NCI-H1417 treated with DMSO at 0.1 percent for 48 hours (cell line): ENCODE measurements around the gene PACRG.

ENCODE experiments used
- DNase-seq: peaks from one replicate; lab custom pipeline; 2025; lab: John Stamatoyannopoulos, UW

PACRG gene

DNA sequence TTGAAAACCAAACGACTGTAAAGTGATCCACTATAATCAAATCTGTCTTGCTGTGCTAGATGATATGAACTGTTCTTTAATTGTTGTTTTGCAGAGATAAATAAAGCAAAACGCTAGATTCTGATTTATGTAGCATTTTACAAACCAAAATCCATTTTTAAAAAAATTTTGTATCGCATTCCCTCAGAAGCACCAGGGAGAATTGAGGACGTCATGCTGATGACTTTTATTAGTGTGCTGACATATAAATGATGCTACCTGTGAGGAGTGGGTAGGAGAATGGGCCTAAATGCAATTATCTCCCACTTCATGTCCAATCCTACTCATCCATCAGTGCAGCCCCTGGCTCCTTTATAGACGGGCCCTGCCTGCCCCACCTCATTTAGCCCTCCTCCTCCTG is 282.4 kb downstream of the PACRG start:
- no peak for DNase-seq

DNA sequence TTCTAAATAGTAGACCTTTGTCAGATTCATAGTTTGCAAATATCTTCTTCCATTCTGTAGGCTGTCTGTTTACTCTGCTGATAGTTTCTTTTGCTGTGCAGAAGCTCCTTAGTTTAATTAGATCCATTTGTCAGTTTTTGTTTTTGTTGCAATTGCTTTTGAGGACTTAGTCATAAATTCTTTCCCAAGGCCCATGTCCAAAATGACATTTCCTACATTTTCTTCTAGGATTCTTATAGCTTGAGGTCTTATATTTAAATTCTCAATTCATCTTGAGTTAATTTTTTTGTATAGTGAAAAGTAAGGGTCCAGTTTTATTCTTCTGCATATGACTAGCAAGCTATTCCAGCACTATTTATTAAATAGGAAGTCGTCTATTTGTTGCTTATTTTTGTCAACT is 287.0 kb downstream of the PACRG start:
- DNase-seq = no peak

DNA sequence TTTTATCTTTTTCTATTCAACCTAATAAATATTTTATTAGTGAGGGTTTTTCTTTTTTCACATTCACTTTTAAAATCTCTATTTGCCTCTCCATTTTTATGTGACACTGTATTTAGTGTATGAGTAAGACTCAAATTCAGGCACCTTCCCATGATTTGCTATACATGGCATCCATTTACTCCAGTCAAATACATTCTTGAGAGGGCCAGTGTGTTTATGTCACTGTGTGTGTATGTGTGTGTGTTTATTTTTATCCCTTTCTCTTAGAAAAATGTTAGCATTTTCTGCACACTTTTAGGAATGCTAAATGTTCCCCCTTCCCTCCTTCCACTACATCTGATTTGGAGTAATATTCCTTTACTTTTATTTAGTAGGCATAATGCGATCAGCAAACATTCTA is 290.0 kb downstream of the PACRG start:
- no peak for DNase-seq

DNA sequence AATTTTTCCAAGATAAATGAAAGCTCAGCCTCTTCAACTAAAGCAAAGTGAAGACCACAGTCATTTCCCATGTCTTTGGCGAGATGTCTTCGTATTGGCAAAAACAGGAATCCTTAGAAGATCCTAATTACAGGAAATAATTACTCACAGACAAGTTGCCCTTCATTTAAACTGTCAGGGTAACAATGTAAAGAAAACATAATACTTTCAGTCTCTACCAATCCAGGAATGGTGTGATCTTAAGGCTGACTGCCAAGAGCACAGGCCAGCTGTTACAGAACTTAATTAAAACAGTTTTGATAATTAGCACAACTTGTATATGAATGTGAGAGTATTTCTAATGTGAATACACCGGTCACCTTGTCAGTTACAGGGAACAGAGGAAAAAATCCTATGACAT is 292.2 kb downstream of the PACRG start:
- DNase-seq = no peak

DNA sequence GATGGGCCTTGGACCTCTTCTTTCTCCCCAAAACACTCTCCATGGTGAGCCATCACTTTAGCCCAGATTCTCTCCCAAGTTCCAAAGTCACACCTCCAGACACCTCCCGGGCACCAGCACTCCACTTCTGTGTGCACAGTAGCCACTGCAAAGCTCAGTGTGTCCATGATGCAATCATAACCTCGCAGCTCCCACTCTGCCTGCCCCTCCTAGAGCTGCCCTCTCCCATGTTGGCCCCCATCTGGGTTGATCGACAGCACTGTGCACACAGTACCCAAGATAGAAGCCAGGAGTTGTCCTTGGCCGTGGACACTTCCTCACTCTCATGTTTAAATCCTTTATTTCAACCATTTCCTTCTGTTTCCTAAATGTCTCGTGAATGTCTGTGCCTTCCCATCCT is 293.3 kb downstream of the PACRG start:
- DNase-seq = no peak

DNA sequence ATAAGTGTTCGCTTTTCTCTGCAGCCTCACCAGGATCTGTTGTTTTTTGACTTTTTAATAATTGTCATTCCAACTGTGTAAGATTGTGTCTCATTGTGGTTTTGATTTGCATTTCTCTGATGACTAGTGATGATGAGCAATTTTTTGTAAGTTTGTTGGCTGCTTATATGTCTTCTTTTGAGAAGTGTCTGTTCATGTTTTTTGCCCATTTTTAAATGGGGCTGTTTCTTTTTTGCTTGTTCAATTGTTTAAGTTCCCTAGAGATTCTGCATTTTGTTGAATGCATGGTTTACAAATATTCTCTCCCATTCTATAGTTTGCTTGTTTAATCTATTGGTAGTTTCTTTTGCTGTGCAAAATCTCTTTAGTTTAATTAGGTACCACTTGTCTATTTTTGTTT is 295.9 kb downstream of the PACRG start:
- DNase-seq = no peak

DNA sequence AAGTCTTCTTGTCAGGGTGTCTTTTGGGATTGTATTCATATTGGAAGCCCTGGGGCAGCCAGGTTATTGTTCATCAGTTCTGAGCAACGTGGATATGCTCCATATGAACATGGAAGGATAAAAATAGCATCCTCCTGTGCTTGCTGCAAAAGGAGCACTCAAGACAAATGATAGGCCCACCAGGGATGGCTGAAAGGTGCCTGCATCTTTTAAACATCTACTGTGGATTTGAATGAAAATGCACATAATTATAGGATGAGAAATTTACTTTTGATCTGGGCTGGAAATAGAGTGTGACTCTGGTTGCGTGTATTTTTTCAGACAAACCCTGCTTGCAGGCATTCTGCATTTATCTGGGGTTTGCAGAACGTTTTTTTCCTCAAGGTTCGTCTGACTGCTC is 299.1 kb downstream of the PACRG start:
- no peak for DNase-seq

DNA sequence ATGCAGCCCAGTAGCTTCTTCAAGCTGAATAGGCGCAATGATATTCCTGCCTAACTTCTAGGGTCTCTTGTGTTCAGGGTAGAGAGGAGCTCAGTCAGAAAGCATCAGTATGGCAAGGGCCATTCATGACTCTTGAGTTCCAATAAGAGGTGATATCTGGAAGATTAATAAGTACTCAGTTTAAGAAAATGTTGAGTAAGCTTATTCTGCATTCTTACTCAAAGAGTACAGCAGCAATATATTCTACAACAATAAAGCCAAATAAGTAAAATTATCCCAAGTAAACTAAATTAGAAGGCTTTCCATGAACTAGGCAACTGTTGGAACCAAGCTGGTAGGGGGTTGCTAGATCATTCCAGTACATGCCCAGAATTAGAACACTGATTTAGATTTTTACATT is 303.2 kb downstream of the PACRG start:
- DNase-seq = no peak

DNA sequence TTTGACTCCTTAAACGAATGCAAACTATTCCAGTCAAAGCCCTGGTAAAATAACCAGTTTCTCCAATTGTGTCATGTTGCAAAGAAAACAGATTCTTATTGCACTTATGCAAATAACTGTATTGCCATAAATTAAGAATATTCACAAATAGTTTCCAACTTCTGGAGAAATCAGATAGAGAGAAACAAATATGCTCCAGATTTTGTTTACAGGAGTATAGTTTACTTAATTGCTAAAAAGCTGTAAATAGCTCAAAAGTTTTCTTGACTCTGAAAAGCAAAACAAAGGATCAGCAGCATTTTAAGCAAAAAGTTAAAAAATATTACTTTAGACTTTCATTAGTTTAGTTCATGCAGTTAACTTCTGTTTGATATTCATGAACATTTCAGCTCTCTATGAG is 304.2 kb downstream of the PACRG start:
- no peak for DNase-seq

DNA sequence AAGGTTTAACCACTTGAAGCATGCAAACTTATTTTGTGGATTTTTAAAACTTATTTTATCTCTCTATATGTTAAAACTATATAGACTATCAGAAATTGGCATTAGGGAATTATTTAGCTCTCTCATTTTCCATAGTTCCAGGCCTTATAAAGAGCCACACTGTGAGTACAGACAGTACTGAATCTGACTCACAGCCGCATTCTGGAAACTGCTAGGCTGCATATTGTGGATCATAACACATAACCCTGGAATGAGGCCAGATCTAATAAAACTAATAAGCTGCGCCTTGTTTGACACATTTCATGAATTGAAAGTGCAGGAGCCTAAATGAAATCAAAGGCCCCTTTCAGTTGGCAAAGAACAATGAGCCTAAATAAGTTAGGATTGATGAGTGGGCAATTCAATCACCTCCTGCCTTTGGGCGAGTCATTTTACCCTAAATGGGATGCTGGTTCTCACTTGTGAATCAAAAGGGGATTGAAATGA is 308.4 kb downstream of the PACRG start:
- DNase-seq = no peak

DNA sequence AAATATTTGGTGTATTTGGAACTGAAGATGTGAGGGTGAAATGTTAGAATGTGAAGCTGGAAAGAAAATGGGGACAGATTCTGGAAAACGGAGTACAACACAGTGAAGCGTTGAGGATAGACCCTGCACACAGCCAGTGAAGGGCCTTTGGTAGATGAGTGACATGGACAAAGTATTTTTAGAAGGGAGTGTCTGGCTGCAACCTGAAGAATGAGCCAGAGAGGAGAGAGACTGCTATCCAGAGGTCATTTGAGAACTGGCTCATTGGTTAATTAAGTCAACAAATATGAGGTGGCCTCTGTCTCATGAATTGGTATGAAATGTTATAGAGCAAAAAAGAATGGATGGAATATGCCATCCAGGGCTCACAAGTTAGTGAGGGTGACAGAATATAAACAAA is 310.5 kb downstream of the PACRG start:
- no peak for DNase-seq

DNA sequence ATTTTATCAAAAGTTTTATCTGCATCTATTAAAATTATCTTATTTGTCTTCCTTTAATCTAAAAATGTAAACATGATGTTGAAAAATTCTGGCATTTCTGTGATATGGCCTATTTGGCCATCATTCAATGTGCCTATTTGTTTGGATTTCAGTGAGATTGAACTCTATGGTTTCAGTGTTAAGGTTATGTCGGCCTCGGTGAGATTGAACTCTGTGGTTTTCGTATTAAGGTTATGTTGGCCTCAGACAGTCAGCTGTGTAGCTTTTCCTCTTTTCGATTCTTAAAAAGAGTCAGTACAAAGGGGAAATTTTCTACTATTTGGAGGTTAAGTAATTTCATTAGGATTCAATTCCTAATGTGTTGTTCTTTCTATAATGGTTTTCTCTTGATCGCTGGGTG is 320.6 kb downstream of the PACRG start:
- DNase-seq = no peak

DNA sequence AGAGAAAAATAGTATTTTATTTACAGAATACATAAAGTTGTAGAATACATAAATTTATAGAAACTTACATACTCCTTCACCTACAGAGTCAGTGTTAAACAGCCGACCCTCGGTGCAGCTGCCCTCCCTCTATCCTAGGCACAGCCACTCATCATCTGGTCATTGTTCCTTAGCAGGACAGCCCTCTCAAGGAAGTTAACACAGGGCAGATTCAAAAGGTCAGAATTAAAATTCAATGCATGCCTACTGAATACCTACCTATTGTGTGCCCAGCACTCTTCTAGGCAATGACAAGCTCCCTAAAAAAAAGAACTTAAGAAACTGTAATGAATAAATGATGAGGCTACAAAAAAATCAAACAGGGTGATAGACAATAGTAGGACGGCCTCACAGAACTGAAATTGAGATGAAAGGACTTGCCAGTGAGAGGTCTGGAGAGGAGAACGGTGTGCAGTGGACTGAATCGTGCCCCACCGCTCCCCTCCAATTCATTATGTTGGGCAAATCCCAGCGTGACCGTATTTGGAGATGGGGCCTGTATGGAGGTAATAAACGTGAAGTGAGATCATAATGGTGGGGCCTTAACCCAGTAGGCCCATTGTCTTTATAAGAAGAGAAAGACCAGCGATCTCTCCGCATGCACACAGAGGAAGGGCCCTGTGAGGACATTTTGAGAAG is 326.0 kb downstream of the PACRG start:
- no peak for DNase-seq

DNA sequence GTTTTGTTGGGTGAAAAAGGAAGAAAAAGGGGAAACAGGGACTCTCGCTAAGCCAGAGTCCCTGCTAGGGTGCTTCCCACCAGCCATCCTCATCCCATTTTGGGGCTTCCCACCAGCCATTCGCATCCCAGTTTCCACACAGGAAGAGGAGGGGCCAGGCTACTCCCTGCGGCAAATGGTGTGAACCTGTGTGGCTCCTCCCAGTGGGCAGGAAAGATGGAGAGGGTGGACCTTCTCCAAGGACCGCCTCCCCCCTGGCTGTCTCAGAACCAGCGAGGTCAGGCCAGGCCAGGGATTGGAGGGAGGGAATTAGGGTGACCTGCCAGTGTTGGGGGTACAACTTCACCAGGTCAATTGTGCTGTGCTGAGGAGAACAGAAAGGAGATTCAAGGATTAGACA is 326.9 kb downstream of the PACRG start:
- no peak for DNase-seq

DNA sequence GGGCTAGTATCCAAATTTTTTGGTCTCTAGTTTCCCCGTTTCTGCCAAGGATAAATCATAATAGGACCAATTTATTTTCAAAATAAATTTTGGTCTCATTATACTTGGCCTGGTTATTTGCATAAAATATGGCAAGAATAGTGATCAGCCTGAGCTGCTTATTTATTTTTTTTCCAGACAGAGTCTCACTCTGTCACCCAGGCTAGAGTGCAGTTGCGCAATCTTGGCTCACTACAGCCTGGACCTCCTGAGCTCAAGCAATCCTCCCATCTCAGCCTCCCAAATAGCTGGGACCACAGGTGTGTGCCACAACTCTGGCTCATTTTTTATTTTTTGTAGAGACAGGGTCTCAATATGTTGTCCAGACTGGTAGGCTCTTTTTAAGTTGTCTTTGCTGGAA is 329.5 kb downstream of the PACRG start:
- no peak for DNase-seq

DNA sequence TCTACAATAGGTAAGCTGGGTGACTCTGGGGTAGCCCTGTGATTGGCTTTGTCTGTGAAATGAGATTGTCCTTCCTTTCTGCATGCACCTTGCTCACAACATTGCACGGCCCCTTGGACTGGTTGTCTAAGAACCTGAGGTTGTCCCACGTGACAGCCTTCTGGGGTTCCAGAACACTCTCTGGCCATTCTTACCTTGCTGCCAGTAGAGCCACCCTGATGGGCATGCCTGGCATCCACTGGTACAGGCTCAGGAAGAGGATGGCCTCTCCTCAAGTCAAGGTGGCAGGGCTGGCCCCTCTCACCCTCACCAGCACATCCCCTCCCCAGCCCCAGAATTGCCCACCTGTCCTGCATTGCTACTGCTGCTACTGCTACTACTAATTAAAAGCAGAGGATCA is 335.0 kb downstream of the PACRG start:
- DNase-seq = no peak

DNA sequence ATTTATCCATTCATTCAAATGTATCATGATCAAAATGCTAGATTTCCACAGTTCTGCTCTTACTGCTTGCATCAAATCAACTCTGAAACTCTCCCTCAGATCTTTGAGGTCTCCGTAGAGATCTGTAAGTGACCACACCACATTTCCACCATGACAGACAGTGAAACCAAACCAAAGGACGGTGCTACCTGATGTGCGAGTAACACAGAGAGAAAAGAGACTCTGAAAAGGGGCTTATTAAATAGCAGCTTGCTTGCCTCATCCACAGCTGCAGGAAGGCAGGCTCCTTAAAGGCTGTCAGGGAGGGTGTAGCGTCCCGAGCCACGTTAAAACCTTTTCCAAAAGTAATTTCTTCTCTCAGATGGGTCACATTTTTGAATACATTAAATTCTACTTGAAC is 335.8 kb downstream of the PACRG start:
- no peak for DNase-seq

DNA sequence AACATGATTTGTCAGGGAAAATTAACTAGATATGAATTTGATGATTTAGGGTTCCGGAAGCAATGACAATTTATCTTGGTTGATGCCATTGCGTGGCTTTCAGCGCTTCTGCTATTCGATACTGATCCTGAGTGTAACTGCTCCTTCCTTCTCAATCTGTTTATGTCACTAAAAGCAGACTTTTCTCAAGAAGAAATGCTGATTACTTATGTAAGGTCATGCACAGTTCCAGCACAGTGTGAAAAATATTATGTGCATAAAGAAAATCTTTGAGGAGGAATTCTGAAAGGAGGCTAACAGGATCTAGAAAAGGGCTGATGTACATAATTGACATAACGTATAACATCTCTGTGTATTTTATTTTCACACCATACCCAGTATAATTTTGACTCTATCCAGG is 336.6 kb downstream of the PACRG start:
- DNase-seq = no peak

DNA sequence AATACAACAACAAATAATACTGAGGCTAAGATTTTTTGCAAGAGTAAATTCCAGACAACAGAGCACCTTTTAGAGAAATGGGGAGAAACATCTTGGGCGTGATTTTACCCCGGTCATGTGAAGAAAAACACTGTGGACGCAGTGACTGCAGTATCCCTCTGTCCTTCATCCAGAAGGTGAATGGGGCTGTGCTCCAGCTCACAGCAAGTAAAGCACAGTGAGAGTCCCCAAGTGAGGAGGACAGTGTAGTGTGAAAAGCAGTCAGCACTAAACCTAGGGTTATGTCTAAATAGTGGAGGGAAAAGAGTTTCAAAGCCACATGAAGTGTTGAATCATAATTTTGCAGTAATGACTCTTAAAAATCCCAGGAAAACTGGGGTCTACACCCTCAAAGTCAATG is 338.4 kb downstream of the PACRG start:
- no peak for DNase-seq

DNA sequence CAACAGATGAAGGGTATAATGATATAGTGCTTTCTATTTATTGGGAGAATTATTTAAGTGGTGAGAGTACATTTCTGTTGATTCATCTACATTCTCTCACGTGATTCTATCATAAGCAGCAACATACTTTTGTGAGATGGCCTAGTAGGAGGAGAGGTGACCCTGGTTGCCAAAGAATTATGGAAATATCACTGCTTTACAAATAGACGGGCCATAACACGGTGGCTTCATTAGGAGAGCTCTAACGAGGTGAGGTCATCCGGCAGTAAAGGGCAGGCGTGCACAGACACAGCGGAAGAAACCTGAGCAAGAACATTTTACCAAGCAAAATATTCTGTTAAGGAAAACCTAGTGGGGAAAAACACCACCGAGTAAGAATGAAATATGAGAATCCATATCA is 349.4 kb downstream of the PACRG start:
- DNase-seq = no peak

DNA sequence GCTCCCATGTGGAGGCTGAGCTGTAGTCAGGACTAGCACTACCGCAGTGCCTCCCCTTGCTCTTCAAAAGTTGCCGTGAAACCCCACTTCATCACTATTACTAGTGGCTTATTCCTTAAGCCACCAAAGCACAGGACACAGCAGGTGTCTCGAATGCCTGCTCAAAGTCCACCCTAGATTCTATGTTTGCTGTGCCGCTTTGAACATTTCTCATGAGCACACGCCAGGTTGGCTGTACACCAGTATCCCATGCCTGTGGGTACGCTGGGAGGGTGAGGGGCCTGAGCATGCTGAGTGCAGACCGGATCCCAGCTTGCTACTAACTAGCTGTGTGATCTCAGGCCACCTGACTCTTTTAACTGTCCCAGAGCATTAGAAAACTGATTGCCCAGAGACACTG is 350.9 kb downstream of the PACRG start:
- DNase-seq = no peak

DNA sequence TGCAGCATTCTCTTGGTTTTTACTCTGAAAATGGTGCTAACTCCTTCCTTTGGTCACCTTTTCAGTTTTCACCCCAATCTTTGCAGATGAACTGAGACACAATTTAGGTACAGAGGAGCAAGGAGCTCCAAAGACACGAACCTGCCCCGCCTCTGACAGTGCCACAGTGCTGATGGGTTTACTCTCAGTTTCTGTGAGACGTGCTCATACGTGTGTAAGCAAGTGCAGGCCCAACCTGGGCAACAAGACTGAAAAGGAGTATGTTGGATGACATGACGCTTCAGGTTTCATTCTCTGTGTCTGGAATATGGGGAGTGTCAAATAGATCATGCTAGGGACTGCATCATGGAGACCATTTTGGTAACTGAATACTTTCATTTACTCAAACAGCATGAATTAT is 352.5 kb downstream of the PACRG start:
- DNase-seq = no peak

DNA sequence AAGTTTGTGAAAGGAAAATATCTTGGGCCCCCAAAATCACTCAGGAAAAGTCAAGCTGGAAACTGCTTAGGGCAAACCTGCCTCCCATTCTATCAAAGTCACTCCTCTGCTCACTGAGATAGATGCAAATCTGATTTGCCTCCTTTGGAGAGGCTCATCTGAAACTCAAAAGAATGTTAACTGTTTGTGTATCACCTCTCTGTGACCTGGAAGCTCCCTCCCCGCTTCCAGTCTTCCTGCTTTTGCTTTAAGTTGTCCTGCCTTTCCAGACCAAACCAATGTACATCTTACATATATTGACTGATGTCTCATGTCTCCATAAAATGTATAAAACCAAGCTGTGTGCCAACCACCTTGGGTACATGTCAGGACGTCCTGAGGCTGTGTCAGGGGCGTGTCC is 355.4 kb downstream of the PACRG start:
- DNase-seq = no peak

DNA sequence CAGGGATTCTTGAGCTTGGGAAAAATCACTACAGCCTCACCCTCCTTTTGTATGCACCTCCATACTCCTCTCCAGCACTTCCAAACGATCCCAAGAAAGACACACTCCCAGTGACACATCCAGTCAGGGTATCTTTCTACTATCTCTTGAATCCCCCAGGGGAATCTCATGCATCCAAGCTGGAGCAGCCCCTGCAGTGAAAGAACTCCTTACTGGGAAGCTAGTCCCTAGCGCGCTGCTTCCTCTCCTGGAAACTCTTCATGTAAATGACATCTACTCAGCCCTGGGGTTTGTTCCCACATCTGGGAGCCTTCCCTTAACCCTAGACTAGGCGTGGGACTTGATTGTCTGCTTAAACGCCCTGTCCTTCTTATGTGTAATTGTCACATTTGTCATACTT is 357.7 kb downstream of the PACRG start:
- no peak for DNase-seq
